GM10847 (cell line): ENCODE results near the gene SLC22A3.

Experiments
- POLR2A ChIP-seq: IDR thresholded peaks from 2 replicates; pipeline ENCODE4 v1.6.1; 2011; ENCODE audit not compliant: insufficient read length; ENCODE audit errors: extremely low read depth

The SLC22A3 gene

DNA sequence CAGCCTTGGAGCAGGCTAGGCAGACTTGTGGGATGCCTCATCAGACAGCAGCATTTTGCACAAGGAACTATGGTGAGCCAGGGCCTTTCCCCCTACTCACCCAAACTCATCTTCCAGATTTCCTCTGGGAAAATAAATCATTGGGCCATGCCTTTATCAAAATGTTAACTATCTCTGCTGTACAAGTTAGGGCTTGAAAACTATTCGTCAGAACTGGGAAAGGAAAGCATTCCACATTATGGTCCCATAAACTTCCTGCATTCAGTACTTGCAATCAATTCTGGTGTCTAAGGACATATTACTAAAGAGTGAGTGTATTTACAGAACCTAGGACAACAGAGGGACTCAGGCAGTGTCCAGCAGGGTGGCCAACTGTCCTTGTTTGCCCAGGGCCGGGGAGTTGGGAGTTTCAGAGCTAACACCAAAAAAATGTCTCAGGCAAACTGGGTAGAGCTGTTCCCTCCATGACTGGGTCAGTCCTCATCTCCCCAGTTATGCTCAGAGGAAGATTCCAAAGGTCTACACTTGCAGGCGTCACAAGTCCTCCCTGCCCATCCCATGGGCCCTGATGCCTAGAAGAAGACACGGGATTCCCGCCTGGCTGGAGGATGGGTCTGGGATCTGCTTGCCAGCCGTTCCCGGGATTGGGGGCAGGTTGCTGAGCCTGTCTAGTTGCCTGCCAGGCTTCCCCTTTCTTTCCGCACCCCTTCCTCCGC is 72.2 kb downstream of the SLC22A3 start:
- no peak for TF ChIP-seq POLR2A

DNA sequence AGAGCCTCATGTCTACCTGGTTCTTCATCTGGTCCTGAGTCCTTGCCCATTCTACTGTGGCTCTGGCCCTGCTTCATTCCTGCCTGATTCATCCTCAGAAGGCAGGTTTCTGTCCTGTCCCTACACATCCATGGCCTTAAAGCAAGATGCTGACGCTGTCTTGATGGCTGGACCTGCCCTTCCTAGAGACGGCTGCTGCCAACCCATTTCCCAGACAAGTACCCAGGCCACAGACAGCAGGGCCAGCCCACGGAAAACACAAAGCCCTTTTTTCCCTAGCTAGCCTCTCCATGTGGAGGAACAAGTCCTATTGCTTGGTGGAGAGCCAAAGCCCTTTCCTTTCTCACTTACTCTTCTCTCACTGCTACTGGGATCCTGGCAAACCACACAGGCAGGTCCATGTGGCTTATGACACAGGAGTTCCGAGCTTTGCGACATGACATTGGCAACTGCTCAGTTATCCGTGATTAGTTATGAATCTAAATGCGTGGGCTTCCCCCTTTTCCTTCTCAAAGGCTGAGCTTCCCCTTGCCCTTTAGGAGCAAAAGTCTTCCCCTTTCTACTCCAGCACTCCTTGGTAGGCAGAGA is 72.9 kb downstream of the SLC22A3 start:
- TF ChIP-seq POLR2A: no peak

DNA sequence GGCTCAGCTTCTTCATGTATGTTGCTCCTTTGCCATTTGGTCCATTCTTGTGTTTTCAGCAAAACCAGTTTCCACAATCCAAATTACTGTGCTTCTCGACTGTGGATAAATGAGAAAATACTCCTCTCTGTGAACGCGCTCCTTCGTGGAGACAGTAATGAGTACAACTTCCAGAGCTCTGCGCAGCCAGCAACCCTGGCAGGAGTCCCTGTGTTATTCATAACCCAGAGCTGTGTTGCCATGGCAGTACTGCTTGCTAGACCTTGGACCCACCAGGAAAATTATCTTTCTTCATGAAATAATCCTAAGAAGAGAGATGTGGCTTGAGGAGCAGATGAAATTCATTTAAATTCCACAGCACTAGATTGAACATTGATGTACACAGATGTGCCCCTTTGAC is 73.7 kb downstream of the SLC22A3 start:
- no peak for TF ChIP-seq POLR2A

DNA sequence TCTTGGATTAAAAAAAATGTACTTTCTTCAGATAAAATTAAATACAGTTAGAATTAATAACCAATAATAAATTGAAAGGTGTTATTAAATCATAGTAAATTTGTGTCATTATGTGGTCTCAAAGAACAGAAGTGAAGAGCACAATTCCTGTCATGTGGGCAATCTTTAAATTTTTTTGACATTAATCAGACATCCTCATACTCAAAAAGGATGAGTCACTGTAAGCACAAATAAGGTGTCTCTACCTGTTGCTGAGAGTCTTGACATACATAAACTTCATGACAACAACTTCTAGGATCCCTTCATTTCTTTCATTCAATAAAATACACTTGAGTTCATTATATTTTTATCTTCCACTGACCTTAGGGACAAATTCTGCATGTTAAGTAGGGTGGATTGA is 76.1 kb downstream of the SLC22A3 start:
- TF ChIP-seq POLR2A: no peak

DNA sequence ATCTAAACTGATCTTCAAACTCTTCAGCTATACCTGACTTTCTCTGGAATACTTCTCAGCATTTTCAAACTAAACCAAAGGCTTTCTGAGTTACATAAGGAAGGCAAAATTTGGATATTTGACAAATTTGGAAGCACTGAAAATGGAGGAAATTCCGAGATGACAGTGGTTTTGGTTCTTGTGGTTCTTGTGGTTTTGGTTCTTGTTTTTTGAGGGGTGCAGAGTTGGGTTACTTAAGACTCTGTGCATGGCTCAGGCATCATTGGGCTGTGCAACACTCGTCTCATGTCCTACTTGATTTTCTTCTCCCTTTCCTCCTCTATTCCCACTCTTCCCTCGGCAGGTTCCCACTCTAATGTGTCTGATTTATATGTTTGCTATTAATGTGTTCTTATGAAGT is 78.0 kb downstream of the SLC22A3 start:
- no peak for TF ChIP-seq POLR2A

DNA sequence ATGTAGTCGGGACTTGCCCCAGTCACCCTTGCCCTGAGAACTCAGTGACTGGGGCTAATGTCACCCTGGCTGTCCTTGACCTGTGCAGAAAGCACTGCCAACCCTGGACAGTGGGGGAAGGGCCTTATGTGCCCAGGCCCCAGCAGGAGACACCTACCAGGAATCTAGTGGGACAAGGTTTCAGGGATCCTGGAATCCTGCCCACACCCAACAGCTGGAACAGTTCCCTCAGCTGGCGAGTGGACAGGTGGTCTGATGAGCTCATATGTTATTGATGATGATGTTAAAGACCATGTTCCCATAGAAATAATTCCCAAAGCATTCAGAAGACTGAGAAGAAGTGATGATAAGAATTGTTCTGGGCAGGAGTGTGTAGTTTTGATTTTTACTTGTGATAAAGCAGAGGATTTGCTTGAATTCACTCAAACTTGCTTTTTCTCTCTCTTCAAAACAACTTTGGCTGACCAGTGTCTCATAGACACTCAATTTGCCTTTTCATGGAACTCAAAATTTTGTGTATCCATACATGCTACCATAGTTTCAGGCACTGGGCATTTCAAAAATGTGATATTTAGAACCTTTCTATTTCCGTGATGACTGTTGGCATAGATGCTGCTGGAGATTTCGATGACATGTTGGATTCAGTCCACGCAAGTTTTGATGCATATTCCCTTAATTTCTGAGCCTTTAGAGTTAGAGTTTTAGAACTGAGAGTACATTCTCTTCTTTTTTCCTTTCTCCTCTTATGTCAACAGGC is 79.3 kb downstream of the SLC22A3 start:
- TF ChIP-seq POLR2A: no peak

DNA sequence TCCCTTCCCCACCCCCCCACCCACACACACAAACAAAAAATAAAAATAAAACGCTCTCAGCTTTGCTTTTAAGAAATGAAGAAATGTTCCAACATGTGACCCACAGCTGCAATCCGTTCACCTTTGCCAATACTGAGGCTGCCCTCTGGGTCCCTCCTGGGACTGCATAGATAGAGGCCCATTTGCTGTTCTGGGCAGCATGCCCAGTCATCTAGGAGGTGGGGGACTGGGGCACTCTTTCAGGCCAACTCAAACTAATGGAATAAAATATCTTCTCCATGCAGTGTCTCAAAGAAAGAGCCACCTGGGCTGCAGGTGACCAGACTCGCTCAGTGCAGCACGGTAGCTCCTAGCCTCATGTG is 79.9 kb downstream of the SLC22A3 start:
- TF ChIP-seq POLR2A: no peak

DNA sequence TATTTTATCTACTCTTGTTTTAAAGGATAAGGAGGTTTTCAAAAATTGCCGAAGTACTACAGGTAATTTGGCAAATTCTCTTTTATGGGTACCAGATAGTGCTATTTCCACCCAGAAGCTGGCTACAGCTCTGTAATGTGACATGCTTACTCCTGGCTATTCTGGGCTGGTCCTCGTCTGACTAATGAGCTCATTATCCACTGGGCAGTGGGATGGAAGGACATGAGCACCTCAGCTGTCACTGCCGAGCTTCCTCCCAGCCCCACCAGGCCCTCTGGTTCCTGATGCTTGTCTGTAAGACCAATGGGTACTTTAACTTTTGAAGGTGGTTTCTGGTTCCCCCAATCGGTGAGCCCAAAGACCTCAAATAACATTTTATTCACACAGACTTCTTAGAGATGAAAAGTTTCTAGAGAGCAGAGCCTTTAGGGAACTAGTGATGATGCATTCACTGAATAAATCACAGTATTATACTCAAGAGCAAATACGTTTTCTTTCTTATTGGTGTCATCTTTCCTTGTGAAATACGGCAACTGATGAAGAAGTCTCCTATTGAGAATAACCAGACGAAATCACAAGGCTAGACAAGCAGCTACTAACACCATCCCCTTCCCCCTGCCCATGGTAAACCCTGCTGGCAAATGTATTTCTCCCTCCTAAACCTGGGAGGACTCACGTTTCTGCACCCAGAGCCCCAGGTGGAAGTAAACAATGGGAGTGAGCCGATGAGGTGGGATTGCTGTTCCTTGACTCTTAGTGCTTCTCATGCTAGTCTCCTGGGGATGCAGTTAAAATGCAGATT is 80.8 kb downstream of the SLC22A3 start:
- TF ChIP-seq POLR2A: no peak

DNA sequence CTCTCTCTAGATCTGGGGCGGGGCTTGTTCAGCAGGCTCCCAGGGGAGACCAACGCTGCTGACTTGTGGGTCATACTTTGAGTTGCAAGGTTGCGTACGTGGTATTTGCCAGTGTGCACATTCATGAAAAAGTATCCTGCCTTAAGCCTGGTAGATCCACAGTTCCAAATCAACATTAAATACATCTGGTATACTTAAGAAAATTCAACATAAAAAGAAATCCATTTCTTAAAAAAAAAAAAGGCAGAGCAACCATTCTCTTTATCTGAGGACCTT is 81.4 kb downstream of the SLC22A3 start:
- no peak for TF ChIP-seq POLR2A

DNA sequence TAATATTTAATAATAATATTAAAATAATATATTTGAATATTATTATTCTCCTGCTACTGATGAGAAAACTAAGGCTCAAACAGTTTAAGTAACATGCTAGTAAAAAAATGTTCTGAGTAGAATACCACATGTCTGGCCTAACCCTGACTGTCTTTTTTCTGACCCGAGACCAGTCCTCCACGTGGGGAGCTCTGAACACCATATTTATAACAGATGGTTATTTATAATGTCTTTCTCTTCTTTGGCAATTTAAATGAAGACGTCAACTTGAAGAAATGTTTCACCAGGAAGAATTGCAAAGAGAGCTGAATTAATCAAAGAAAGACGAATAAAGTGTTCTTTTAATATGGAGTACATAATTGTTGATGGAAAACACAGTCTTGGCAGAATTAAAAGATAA is 82.0 kb downstream of the SLC22A3 start:
- no peak for TF ChIP-seq POLR2A

DNA sequence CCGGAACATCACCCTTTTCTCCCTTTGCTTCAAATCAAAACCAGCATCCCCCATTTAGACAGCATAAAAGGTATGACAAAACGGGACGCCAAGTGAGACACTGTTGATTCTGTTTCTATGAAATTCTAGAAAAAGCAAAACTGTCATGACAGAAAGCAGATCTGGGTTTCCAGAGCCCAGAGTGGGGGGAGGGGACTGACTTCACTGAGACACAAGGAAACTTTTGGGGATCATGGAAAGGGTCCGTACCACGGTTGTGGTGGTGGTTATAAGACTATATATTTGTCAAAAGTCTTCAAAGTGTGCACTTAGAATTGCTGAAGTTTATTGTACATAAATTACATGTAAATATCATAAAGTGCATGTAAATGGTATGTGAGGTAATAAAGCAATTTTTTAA is 82.6 kb downstream of the SLC22A3 start:
- TF ChIP-seq POLR2A: no peak

DNA sequence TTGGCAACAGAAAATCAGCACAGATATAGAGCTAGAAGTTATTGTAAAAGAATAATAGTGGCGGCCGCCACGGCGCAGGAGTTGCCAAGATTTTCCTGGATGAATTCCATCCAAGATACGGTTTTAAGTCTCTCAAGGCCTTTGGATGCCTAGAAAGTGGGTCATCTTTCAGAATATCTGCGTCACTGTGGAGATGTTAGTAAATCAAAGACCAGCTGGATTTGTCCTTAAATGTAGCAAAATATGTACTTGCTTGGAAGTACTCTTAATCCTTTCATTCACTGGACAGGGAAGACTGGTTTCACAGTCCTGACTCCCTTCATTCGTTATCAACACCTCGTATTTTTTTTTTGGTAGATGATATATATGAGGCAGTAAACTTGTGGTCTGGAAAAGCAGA is 83.0 kb downstream of the SLC22A3 start:
- TF ChIP-seq POLR2A: no peak

DNA sequence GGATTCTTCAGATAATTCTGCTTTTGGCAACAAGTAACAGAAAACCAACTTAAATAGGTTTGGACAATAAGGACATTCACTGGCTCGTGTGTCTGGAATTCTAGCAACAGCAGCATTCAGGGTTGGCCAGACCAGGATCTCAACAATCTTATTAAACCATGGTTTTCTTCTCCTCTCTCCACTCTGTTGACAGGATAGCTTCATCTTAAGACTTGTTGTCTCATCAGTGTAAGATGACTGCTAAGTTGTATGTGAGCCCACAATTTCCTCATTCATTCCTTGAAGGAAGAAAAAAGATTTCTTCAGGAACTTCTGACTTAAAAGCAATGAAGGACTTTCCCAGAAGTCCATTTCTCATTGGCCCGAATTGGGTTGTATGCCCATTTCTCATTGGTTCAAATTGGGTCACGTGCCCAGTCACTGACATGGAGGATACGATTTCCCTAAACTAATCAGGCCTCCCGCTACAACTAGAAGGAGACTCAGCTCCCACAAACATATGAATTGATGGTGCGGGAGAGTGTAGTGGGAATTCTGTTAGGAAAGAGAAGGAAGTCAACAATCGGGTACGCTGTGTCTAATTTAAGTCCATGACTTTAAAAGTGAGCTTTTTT is 83.7 kb downstream of the SLC22A3 start:
- TF ChIP-seq POLR2A: no peak

DNA sequence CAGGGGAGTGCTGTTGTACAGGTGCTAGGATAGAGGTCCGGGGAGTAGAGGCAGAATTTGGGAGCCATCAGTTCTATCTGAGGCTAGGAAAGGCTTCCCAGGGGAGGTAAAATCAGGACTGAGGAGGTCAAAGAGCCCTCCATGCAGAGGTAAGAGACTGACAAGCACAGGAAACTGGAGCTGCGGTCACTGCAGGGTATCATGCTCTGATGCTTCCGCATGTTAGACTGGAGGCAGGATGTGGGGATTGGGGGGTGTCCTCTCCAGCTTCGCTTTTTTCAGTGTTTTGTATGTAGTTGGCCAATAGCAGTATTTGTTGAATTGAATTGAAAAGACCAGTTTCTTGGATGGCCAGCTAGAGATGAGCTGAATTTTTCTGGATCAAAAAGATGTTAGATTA is 87.8 kb downstream of the SLC22A3 start:
- no peak for TF ChIP-seq POLR2A

DNA sequence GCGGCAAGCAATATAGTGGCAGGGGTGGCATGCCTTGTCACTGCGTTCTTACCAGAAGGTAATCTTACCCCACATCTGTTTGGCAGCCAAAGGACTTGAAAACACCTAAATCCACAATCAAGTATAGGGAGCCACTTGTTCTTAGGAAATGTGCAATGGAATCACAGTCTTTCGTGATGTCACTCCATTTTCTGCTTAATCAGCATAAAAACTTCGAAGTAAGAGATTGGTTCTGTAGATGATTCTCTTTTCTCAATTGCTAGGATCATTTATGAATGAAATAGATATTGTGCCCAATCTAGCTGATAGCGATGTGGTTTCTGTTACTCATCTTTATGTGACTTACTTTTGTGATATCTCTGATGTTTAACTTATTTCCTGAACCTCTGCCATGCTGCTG is 89.0 kb downstream of the SLC22A3 start:
- no peak for TF ChIP-seq POLR2A
